NT2/D1 (cell line): Measurements from ENCODE around the gene DNAJC11.

ENCODE experiments used
- DNase-seq: peaks from one replicate; pipeline ENCODE4 v3.0.0-alpha.2; 2011; ENCODE audit warnings: low read depth, low spot score
- H3K27me3 ChIP-seq: 2 replicates; pipeline ENCODE4 v1.6.0; 2011; ENCODE audit warnings: mild to moderate bottlenecking; ENCODE audit not compliant: insufficient read length, insufficient read depth
- H3K36me3 ChIP-seq: 2 replicates; pipeline ENCODE4 v1.6.1; 2011; ENCODE audit warnings: mild to moderate bottlenecking, low read length, mixed read lengths; ENCODE audit not compliant: insufficient read depth, insufficient read length
- H3K4me1 ChIP-seq: 2 replicates; pipeline ENCODE4 v1.5.1; 2011; ENCODE audit not compliant: insufficient read depth, insufficient read length
- H3K4me3 ChIP-seq: 2 replicates; pipeline ENCODE4 v1.5.1; 2011; ENCODE audit warnings: low read depth; ENCODE audit not compliant: insufficient read length
- H3K9ac ChIP-seq: 2 replicates; pipeline ENCODE4 v1.6.0; 2011; ENCODE audit warnings: low read depth; ENCODE audit not compliant: insufficient read length
- H3K9me3 ChIP-seq: 2 replicates; pipeline ENCODE4 v1.5.1; 2011; ENCODE audit warnings: mild to moderate bottlenecking, low read length; ENCODE audit not compliant: insufficient read depth
- SUZ12 ChIP-seq: IDR thresholded peaks from 2 replicates; pipeline ENCODE4 v1.6.1; 2011; ENCODE audit not compliant: insufficient read length, insufficient read depth; ENCODE audit errors: extremely low read depth
- YY1 ChIP-seq: IDR thresholded peaks from 2 replicates; pipeline ENCODE4 v1.6.1; 2011; ENCODE audit not compliant: insufficient read length, insufficient read depth
- ZNF274 ChIP-seq: IDR thresholded peaks from 2 replicates; pipeline ENCODE4 v1.6.1; 2011; ENCODE audit warnings: mild to moderate bottlenecking, low read depth, low read length

The DNAJC11 gene

DNA sequence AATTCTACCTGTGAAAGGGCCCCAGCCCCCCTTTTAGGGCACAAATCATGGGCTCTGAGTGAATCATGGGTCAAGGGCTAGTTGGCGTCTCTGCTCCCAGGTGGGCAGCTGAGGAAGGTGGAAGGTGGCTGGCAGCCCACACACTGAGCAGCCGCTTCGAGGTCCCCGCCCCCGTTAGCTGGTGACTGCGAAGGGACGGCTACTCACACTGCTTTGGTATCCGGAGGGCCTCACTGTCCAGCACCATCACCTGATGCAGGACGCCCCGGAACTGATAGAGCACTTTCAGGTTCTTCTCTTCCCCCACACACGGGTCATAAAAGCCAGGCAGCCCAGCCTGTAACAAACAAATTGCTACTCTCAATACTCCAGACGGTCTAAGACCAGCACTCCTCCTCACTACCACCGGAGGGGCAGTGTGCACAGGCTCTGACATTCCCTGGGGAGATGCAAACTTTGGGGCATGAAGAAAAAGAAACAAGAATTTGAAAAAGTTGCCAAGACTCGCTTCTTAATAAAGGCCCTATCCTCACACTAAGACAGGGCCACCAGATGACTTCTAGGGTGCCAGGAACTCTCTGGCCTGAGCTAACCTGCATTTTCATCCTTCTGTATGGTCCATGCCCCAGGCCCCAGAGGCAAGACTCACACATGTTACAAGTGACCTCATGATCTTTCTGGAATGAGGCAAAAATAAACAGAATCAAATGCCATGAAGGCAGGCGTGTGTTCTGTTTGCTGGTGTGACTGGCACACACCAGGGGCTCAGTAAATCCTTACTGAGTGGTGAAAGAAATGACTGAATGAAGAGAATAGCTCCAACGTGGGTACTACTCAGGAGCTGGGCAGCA is 65.5 kb downstream of the DNAJC11 start:
- Histone ChIP-seq H3K36me3 (peaks cover 81% of the 10 kb centered on the region), H3K9me3 (no peaks in the 10 kb centered on the region), H3K9ac (no peak overlapping the region), H3K4me1 (no peaks in the 10 kb centered on the region), H3K27me3 (no peaks in the 10 kb centered on the region), H3K4me3 (no peak overlapping the region)
- no peak for TF ChIP-seq ZNF274
- TF ChIP-seq SUZ12, result no peak
- no peak for TF ChIP-seq YY1
- DNase-seq, result no peak

GRCh38 chr1:6635161-6635909 is 66.3 kb downstream of the DNAJC11 start:
- H3K27me3 ChIP-seq, result no peaks in the 10 kb centered on the region
- H3K36me3 ChIP-seq, result peaks cover 78% of the 10 kb centered on the region
- H3K9me3 ChIP-seq, result no peaks in the 10 kb centered on the region
- no peak overlapping the region for H3K9ac ChIP-seq
- no peak for DNase-seq
- no peaks in the 10 kb centered on the region for H3K4me1 ChIP-seq
- no peak overlapping the region for H3K4me3 ChIP-seq
- TF ChIP-seq SUZ12 (no peak), ZNF274 (no peak), YY1 (no peak)

DNA sequence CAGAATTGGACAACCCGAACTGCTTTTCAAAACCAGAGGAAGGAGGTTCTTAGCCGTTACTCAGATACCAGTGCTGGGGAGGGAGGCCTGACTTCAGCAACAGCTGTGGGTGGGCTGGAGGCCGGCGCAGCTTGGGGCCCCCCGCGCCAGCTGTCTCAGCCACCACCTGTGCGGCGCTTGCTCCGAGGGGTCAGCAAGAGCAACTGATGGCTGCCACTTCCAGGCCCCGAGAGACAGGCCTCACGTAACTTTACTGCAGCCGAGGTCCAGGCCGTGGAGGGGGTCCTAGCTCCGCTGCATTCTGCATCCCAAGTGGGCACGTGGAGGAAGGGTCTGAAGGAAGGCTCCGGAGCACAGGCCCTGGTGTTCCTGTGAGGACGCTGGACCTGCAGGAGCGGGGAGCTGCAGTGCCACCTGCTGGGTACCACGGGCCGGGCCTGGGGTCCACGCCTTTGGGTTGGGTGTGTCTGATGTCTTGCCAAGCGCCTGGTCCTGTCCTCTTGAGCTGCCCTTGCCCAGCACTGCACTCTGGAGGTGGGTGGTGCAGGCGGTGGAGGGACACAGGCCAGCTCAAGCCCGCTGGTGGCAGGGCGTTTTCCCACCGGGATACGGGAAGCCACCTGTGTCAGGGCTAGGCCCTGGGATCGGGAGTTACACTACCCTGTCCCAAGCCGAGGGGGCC is 67.1 kb downstream of the DNAJC11 start:
- no peak overlapping the region for H3K4me3 ChIP-seq
- no peak for DNase-seq
- TF ChIP-seq ZNF274, result no peak
- TF ChIP-seq YY1, result no peak
- no peak for TF ChIP-seq SUZ12
- no peaks in the 10 kb centered on the region for H3K9me3 ChIP-seq
- no peak overlapping the region for H3K9ac ChIP-seq
- no peaks in the 10 kb centered on the region for H3K27me3 ChIP-seq
- no peaks in the 10 kb centered on the region for H3K4me1 ChIP-seq
- H3K36me3 ChIP-seq, result peaks cover 77% of the 10 kb centered on the region

DNA sequence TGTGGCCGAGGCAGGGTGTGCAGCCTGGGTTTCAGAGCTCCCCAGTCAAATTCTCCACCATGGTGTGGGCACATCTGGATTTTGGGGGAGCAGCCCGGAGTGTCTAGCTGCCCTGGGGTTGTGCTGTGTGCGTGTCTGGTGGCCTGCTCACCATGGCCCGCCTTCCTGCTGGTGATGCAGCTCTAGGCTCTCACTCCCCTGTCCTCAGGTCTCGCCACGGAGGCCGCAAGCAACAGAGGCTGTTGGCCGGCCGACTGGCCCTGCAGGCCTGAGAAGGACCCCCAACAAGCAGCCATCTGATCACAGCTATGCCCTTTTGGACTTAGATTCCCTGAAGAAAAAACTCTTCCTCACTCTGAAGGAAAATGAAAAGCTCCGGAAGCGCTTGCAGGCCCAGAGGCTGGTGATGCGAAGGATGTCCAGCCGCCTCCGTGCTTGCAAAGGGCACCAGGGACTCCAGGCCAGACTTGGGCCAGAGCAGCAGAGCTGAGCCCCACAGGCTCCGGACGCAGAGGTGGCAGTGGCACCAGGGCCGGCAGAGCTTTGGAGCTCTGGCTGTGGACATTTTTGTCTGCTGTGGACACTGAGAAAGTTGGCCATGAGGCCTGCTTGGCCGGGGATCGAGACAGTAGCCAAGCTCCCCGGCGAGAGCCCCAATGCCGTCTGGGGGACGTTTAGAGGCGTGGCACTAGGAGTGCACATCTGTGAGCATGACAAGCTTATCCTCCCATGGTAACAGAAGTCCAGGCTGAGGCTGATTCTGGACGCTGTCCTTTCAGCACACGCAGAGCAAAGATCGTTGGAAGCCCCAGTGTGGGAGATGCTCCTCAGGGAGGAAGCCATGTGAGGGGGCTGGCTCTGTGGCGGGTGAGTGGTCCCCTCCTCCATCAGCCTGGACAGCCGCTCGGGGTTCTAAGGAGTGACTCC is 68.8 kb downstream of the DNAJC11 start:
- H3K36me3 ChIP-seq, result peaks cover 80% of the 10 kb centered on the region

DNA sequence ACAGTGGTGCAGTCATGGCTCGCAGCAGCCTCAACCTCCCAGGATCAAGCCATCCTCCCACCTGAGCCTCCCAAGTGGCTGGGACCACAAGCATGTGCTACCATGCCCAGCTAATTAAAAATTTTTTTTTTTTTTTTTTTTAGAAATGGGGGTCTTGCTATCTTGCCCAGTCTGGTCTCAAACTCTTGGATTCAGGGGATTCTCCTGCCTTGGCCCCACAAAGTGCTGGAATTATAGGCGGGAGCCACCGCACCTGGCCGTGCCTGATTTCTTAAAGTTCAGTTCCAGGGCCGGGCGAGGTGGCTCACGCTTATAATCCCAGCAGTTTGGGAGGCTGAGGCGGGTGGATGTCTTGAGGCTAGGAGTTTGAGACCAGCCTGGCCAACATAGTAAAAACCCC is 70.6 kb downstream of the DNAJC11 start:
- no peaks in the 10 kb centered on the region for H3K4me1 ChIP-seq
- H3K9me3 ChIP-seq, result no peaks in the 10 kb centered on the region
- H3K36me3 ChIP-seq, result peaks cover 74% of the 10 kb centered on the region
- H3K9ac ChIP-seq, result no peak overlapping the region
- no peak for DNase-seq
- H3K4me3 ChIP-seq, result no peak overlapping the region
- H3K27me3 ChIP-seq, result no peaks in the 10 kb centered on the region
- TF ChIP-seq ZNF274 (no peak), SUZ12 (no peak), YY1 (no peak)

More for the DNA sequence above, 68.8 kb downstream of the DNAJC11 start:
- H3K9me3 ChIP-seq, result no peaks in the 10 kb centered on the region
- DNase-seq, result no peak
- TF ChIP-seq ZNF274, result no peak
- TF ChIP-seq SUZ12, result no peak
- TF ChIP-seq YY1, result no peak
- H3K27me3 ChIP-seq, result no peaks in the 10 kb centered on the region
- H3K4me3 ChIP-seq, result no peak overlapping the region
- H3K9ac ChIP-seq, result no peak overlapping the region
- no peaks in the 10 kb centered on the region for H3K4me1 ChIP-seq

DNA sequence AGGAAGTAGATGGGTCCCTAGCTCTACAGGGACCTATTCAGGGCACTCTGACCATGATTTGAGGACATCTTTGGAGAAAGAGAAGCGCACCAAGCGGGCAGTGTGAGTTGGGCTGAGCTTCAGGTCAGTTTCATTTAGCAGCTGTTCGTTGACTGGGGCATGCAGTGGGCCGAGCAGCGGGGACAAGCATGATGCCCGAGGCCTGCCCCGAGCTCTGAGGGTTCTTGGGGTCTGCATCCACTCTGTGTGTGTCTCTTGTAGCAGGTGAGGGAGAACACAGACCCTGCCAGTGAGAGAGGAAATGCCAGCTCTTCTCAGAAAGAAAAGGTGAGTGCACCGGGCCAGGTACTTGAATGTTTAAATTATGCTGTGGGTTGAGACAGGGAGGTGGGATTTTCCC is 71.6 kb downstream of the DNAJC11 start:
- no peak overlapping the region for H3K9ac ChIP-seq

More for the DNA sequence above, 71.6 kb downstream of the DNAJC11 start:
- Histone ChIP-seq H3K27me3 (no peaks in the 10 kb centered on the region), H3K4me3 (no peak overlapping the region), H3K9me3 (no peaks in the 10 kb centered on the region), H3K4me1 (no peaks in the 10 kb centered on the region), H3K36me3 (peaks cover 64% of the 10 kb centered on the region)
- no peak for DNase-seq
- TF ChIP-seq ZNF274 (no peak), SUZ12 (no peak), YY1 (no peak)
